ENCODE results near the gene PSMD6. TPM values are rescaled to one million over a fixed set of nuclear protein-coding genes. Genes with fewer than 3 reads are reported as not detected.

The PSMD6 gene
- total and polyA plus RNA-seq, 10 of the 15 experiments (the other 5 are each of a cell fraction or from before 2014, with no cell fraction given): 68.7 to 199 (median 106) TPM

DNA sequence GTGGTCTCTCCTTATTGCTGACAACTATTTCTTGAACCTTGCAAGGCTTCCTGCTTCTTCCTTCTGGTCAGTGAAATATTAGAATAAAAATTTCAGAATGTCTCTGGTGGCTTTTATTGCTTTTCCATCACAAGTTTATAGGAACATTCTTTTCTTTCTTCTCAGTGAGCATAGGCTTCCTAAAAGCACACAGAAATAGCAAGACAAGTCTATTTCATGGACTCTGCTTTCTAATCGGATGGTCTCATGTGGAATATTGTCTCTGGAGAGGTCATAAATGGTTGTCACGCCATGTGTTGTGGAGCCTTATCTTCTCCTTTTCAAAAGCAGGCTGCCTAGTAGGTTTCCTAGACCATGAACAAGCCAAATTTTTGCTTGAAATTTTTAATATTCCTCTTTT, 9.8 kb upstream of the PSMD6 start:
- H3K9me3 ChIP-seq (replicated peaks; ENCODE audit: control insufficient read depth, insufficient read depth, low read length): no peaks in the 10 kb centered on the region; the same call in 2 of the 3 replicates
- H3K9ac ChIP-seq (ENCODE audit: control insufficient read depth, insufficient read depth, low read length): no peak overlapping the region
- ChIA-PET CTCF (interaction anchor here (1.0 to 6.3 kb wide), 3 partner anchors 362 to 451 kb away, joined by 3 to 99 read pairs (median 34); no protein-coding TSS in a partner anchor), SMC1A (ENCODE audit: uncharacterized antibody, unreplicated experiment) (interaction anchor here (0.9 to 7.3 kb wide), 3 partner anchors 155 to 451 kb away, joined by 3 to 98 read pairs (median 4); partner anchors contain the start of gene PRICKLE2), RAD21 (ENCODE audit: unreplicated experiment) (interaction anchor here (1.0 kb wide), 1 partner anchor 497 kb away, joined by 4 read pairs; no protein-coding TSS in a partner anchor), POLR2A (interaction anchor here (0.6 kb wide), 2 partner anchors 450 to 452 kb away, joined by 3 read pairs; no protein-coding TSS in a partner anchor)
- H3K4me3 ChIP-seq: no peak overlapping the region
- FAIRE-seq: no peak
- 62% methylated on average over 2 of the region's 2 CpGs for WGBS (ENCODE audit: insufficient coverage, insufficient replicate concordance, low lambda C conversion rate, missing lambda C conversion rate)
- no peaks in the 10 kb centered on the region; the same call in 1 of the 2 replicates for H3K4me1 ChIP-seq (ENCODE audit: control insufficient read depth, insufficient read depth, low read length)
- H3K27me3 ChIP-seq (replicated peaks in 1 of 2; ENCODE audit: control insufficient read depth in 2 of 2, insufficient read depth in 2 of 2, low read length in 1 of 2): no peaks in the 10 kb centered on the region
- H4K20me1 ChIP-seq (ENCODE audit: control insufficient read depth, insufficient read depth): no peaks in the 10 kb centered on the region
- in situ Hi-C loops (cut with MboI) (loop anchor here (5.0 kb wide), 1 partner anchor 449 kb away; no protein-coding TSS in a partner anchor), intact Hi-C loops (cut with micrococcal nuclease; ENCODE audit: unreplicated experiment) (loop anchor here (10.0 kb wide), 1 partner anchor 192 kb away; the partner anchor contains the start of gene PRICKLE2)
- no peak overlapping the region for H2AFZ ChIP-seq (ENCODE audit: control insufficient read depth, low read depth, low read length)
- no peak overlapping the region for H3K27ac ChIP-seq (ENCODE audit: control insufficient read depth, insufficient read depth)
- no TSS peak for BruUV-seq (replicated peaks)
- no peaks in the 10 kb centered on the region for H3K36me3 ChIP-seq (ENCODE audit: control insufficient read depth in 2 of 2, insufficient read depth in 2 of 2, low read length in 1 of 2)
- DNase-seq (ENCODE audit: low read depth, low spot score): no peak
- no peak overlapping the region for H3K4me2 ChIP-seq (ENCODE audit: control insufficient read depth, insufficient read depth)
- H3K79me2 ChIP-seq (ENCODE audit: control insufficient read depth, insufficient read depth, low read length): no peaks in the 10 kb centered on the region
- TF ChIP-seq, protein P1, sequence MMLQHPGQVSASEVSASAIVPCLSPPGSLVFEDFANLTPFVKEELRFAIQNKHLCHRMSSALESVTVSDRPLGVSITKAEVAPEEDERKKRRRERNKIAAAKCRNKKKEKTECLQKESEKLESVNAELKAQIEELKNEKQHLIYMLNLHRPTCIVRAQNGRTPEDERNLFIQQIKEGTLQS (IDR thresholded peaks at IDR 0.05; ENCODE audit: borderline replicate concordance, extremely low read depth, low read depth, low read length): no peak
- TF ChIP-seq, protein P2, sequence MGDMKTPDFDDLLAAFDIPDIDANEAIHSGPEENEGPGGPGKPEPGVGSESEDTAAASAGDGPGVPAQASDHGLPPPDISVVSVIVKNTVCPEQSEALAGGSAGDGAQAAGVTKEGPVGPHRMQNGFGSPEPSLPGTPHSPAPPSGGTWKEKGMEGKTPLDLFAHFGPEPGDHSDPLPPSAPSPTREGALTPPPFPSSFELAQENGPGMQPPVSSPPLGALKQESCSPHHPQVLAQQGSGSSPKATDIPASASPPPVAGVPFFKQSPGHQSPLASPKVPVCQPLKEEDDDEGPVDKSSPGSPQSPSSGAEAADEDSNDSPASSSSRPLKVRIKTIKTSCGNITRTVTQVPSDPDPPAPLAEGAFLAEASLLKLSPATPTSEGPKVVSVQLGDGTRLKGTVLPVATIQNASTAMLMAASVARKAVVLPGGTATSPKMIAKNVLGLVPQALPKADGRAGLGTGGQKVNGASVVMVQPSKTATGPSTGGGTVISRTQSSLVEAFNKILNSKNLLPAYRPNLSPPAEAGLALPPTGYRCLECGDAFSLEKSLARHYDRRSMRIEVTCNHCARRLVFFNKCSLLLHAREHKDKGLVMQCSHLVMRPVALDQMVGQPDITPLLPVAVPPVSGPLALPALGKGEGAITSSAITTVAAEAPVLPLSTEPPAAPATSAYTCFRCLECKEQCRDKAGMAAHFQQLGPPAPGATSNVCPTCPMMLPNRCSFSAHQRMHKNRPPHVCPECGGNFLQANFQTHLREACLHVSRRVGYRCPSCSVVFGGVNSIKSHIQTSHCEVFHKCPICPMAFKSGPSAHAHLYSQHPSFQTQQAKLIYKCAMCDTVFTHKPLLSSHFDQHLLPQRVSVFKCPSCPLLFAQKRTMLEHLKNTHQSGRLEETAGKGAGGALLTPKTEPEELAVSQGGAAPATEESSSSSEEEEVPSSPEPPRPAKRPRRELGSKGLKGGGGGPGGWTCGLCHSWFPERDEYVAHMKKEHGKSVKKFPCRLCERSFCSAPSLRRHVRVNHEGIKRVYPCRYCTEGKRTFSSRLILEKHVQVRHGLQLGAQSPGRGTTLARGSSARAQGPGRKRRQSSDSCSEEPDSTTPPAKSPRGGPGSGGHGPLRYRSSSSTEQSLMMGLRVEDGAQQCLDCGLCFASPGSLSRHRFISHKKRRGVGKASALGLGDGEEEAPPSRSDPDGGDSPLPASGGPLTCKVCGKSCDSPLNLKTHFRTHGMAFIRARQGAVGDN (IDR thresholded peaks at IDR 0.05): no peak
- TF ChIP-seq, protein P3, sequence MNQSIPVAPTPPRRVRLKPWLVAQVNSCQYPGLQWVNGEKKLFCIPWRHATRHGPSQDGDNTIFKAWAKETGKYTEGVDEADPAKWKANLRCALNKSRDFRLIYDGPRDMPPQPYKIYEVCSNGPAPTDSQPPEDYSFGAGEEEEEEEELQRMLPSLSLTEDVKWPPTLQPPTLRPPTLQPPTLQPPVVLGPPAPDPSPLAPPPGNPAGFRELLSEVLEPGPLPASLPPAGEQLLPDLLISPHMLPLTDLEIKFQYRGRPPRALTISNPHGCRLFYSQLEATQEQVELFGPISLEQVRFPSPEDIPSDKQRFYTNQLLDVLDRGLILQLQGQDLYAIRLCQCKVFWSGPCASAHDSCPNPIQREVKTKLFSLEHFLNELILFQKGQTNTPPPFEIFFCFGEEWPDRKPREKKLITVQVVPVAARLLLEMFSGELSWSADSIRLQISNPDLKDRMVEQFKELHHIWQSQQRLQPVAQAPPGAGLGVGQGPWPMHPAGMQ (IDR thresholded peaks at IDR 0.05; ENCODE audit: borderline replicate concordance): no peak
- TF ChIP-seq KLF5 (IDR thresholded peaks at IDR 0.05; ENCODE audit: partially characterized antibody) (no peak), EZH2 (IDR thresholded peaks at IDR 0.05; ENCODE audit: borderline replicate concordance, control insufficient read depth, low read depth, low read length) (no peak), MYB (IDR thresholded peaks at IDR 0.05; ENCODE audit: borderline replicate concordance, low read depth, low read length) (no peak), ASH2L (IDR thresholded peaks at IDR 0.05; ENCODE audit: borderline replicate concordance, low read depth) (no peak), BHLHE40 (IDR thresholded peaks at IDR 0.05; ENCODE audit: borderline replicate concordance in 1 of 2, low read depth in 2 of 2, low read length in 1 of 2) (no peak), ZNF274 (IDR thresholded peaks at IDR 0.05; ENCODE audit: insufficient read depth, insufficient read length) (no peak), STAT1 (conservative IDR thresholded peaks at IDR 0.05) (no peak), NFYA (IDR thresholded peaks at IDR 0.05; ENCODE audit: borderline replicate concordance, low read depth, low read length) (no peak)
- TF ChIP-seq, protein P4, sequence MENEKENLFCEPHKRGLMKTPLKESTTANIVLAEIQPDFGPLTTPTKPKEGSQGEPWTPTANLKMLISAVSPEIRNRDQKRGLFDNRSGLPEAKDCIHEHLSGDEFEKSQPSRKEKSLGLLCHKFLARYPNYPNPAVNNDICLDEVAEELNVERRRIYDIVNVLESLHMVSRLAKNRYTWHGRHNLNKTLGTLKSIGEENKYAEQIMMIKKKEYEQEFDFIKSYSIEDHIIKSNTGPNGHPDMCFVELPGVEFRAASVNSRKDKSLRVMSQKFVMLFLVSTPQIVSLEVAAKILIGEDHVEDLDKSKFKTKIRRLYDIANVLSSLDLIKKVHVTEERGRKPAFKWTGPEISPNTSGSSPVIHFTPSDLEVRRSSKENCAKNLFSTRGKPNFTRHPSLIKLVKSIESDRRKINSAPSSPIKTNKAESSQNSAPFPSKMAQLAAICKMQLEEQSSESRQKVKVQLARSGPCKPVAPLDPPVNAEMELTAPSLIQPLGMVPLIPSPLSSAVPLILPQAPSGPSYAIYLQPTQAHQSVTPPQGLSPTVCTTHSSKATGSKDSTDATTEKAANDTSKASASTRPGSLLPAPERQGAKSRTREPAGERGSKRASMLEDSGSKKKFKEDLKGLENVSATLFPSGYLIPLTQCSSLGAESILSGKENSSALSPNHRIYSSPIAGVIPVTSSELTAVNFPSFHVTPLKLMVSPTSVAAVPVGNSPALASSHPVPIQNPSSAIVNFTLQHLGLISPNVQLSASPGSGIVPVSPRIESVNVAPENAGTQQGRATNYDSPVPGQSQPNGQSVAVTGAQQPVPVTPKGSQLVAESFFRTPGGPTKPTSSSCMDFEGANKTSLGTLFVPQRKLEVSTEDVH (IDR thresholded peaks at IDR 0.05; ENCODE audit: low read depth, partially characterized antibody): no peak
- no peak for ATAC-seq
